Activated naive CD8-positive, alpha-beta T cell treated with anti-CD3 and anti-CD28 coated beads for 36 hours (primary cell): ENCODE measurements around the gene MS4A15. TPM values are rescaled to one million over a fixed set of nuclear protein-coding genes. Genes with fewer than 3 reads are reported as not detected.

Experiments used
- DNase-seq: peaks from one replicate; pipeline ENCODE4 v3.0.0; 2021
- H3K27ac Mint-ChIP-seq: one replicate; pipeline ENCODE4 v1.8.0; 2022; ENCODE audit warnings: mild to moderate bottlenecking, moderate library complexity, mixed read lengths
- H3K27me3 Mint-ChIP-seq: one replicate; pipeline ENCODE4 v1.8.0; 2022; ENCODE audit warnings: mild to moderate bottlenecking, mixed read lengths
- H3K36me3 Mint-ChIP-seq: one replicate; pipeline ENCODE4 v1.8.0; 2021; ENCODE audit warnings: mild to moderate bottlenecking, mixed read lengths
- H3K4me1 Mint-ChIP-seq: one replicate; pipeline ENCODE4 v1.8.0; 2021; ENCODE audit warnings: mixed read lengths
- H3K4me3 Mint-ChIP-seq: one replicate; pipeline ENCODE4 v1.8.0; 2022; ENCODE audit warnings: mild to moderate bottlenecking, moderate library complexity, mixed read lengths
- H3K9me3 Mint-ChIP-seq: one replicate; pipeline ENCODE4 v1.8.0; 2022; ENCODE audit warnings: mixed read lengths
- total RNA-seq, 2 experiments: library from RNA; stranded (reverse); gene quantifications; one replicate each; pipeline ENCODE4 v1.2.3, GENCODE V29; 2021

MS4A15 gene
- total RNA-seq, 2 experiments from 2014 or later = not detected

DNA sequence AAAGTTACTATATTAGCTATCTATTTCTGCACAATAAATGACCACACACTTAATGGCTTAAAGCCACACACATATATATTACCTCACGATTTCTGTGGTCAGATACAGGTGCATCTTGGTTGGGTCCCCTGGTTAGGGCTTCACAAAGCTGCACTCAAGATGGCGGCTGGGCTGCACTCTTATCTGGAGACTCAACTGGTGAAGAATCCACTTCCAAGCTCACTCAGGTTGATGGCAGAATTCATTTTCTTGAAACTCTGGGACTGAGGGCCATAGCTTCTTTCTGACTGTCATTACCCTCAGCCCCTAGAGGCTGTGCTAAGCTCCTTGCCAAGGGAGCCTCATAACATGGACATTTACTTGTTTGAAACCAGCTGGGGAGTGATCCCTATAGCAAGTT lies 23.4 kb downstream of the MS4A15 start:
- no peaks in the 10 kb centered on the region for H3K9me3 Mint-ChIP-seq
- H3K36me3 Mint-ChIP-seq = no peaks in the 10 kb centered on the region
- H3K27ac Mint-ChIP-seq = no peak overlapping the region
- no peaks in the 10 kb centered on the region for H3K27me3 Mint-ChIP-seq
- no peak overlapping the region for H3K4me3 Mint-ChIP-seq
- DNase-seq = no peak
- peaks cover 3% of the 10 kb centered on the region for H3K4me1 Mint-ChIP-seq

- no peaks in the 10 kb centered on the region for H3K4me1 Mint-ChIP-seq
- no peaks in the 10 kb centered on the region for H3K9me3 Mint-ChIP-seq
- H3K27me3 Mint-ChIP-seq = no peaks in the 10 kb centered on the region
- no peak overlapping the region for H3K27ac Mint-ChIP-seq
- DNase-seq = no peak
- no peaks in the 10 kb centered on the region for H3K36me3 Mint-ChIP-seq
- no peak overlapping the region for H3K4me3 Mint-ChIP-seq
Measured at GRCh38 chr11:60780774-60781173, 24.1 kb downstream of the MS4A15 start.

- no peak for DNase-seq
- no peaks in the 10 kb centered on the region for H3K9me3 Mint-ChIP-seq
- H3K36me3 Mint-ChIP-seq = no peaks in the 10 kb centered on the region
- no peaks in the 10 kb centered on the region for H3K27me3 Mint-ChIP-seq
- H3K27ac Mint-ChIP-seq = no peak overlapping the region
- H3K4me3 Mint-ChIP-seq = no peak overlapping the region
- no peaks in the 10 kb centered on the region for H3K4me1 Mint-ChIP-seq
Measured at GRCh38 chr11:60781286-60781980, 24.8 kb downstream of the MS4A15 start.

GRCh38 chr11:60781981-60782316 lies 25.3 kb downstream of the MS4A15 start:
- Mint-ChIP-seq H3K36me3 (no peaks in the 10 kb centered on the region), H3K4me3 (no peak overlapping the region), H3K4me1 (no peaks in the 10 kb centered on the region), H3K27ac (no peak overlapping the region), H3K27me3 (no peaks in the 10 kb centered on the region), H3K9me3 (no peaks in the 10 kb centered on the region)
- DNase-seq = no peak

- no peak overlapping the region for H3K4me3 Mint-ChIP-seq
- no peak overlapping the region for H3K27ac Mint-ChIP-seq
- no peak for DNase-seq
- no peaks in the 10 kb centered on the region for H3K4me1 Mint-ChIP-seq
- H3K9me3 Mint-ChIP-seq = no peaks in the 10 kb centered on the region
- H3K36me3 Mint-ChIP-seq = no peaks in the 10 kb centered on the region
- no peaks in the 10 kb centered on the region for H3K27me3 Mint-ChIP-seq
Measured at GRCh38 chr11:60782393-60783140, 25.9 kb downstream of the MS4A15 start.

DNA sequence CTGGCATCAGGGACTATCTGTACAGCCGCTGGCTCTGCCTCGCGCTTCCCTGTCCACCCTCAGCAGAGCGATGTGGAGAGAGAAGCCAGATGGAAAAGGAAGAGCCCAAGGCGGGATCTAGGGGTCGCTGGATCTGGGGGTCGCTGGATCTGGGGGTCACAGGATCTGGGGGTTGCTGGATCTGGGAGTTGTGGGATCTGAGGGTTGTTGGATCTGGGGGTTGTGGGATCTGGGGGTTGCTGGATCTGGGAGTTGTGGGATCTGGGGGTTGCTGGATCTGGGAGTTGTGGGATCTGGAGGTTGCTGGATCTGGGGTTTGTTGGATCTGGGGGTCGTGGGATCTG lies 26.4 kb downstream of the MS4A15 start:
- Mint-ChIP-seq H3K4me1 (no peaks in the 10 kb centered on the region), H3K4me3 (no peak overlapping the region), H3K36me3 (no peaks in the 10 kb centered on the region), H3K27me3 (no peaks in the 10 kb centered on the region), H3K9me3 (no peaks in the 10 kb centered on the region), H3K27ac (no peak overlapping the region)
- no peak for DNase-seq

GRCh38 chr11:60783911-60784310 lies 27.2 kb downstream of the MS4A15 start:
- Mint-ChIP-seq H3K27me3 (no peaks in the 10 kb centered on the region), H3K36me3 (no peaks in the 10 kb centered on the region), H3K9me3 (no peaks in the 10 kb centered on the region), H3K4me3 (no peak overlapping the region), H3K27ac (no peak overlapping the region), H3K4me1 (no peaks in the 10 kb centered on the region)
- DNase-seq = no peak

DNA sequence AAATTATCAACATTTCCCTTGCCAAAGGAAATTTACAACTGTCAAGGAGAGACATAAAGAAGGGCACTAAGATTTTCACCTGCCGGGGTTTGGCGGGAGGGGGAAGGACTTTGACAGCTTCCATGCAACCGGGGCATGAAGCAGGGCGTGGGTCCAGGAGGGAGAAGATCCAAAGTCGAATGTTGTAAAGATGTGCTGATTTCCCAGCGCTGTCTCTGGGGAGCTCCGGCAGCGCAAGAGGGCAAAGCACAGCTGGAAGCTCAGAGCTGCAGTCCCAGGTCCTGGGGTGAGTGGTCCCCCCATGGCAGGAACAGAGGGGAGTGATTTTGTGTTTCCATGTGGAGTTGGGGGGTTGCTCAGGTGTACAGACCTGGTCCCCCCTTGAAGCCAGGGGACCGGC lies 28.5 kb downstream of the MS4A15 start, which contains the start of gene MS4A10:
Gene MS4A10 (plus strand): TSS at position 198 of the 400 bp plus-strand sequence. CDS start 5,003 bp downstream, outside the sequence.
- H3K4me1 Mint-ChIP-seq = no peaks in the 10 kb centered on the region
- no peak within 1 kb of the TSS for H3K4me3 Mint-ChIP-seq
- no peak within 1 kb of the TSS for H3K27ac Mint-ChIP-seq
- DNase-seq = no peak
- no peaks in the 10 kb centered on the region for H3K27me3 Mint-ChIP-seq
- H3K36me3 Mint-ChIP-seq = no peaks in the 10 kb centered on the region
- H3K9me3 Mint-ChIP-seq = no peaks in the 10 kb centered on the region

- Mint-ChIP-seq H3K27me3 (no peaks in the 10 kb centered on the region), H3K27ac (no peak overlapping the region), H3K9me3 (no peaks in the 10 kb centered on the region), H3K4me3 (no peak overlapping the region), H3K36me3 (no peaks in the 10 kb centered on the region), H3K4me1 (no peaks in the 10 kb centered on the region)
- no peak for DNase-seq
Measured at GRCh38 chr11:60785806-60786361, 29.2 kb downstream of the MS4A15 start.

DNA sequence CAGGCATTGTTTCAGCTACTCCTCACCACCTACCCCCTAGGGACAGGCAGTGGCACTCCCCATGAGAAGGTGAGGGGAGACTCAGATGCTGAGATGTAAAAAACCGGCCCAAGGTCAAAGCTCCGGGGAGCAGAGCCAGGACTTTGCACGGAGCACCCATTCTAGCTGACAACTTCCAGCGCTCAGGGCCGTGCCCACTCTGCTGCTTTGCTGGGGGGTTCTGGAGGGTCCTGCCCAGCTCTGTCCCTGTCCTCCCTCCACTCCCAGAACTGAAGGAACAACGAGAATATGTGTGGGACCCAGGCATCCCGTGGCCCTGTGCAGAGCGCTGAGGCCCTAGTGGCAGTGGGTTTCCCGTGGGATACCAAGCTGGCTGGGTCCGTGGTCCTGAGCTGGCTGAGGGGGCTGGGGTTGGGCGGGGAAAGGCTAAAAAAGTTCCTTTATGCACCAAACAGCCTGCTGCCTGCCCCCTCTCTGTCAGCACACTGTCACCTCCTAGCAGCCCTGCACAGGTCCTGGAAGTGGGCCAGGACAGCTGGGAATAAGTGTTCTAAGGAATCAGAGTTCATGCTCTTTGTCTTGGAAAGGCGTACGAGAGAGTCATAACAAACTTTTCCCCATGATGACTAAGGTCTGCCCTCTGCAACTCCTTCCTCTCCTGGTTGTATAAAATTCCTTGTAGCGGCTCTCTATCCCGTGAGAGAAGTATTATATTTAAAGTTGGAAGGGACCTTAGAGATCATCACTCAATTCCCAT lies 30.3 kb downstream of the MS4A15 start:
- no peak overlapping the region for H3K4me3 Mint-ChIP-seq
- no peaks in the 10 kb centered on the region for H3K27me3 Mint-ChIP-seq
- no peaks in the 10 kb centered on the region for H3K9me3 Mint-ChIP-seq
- H3K4me1 Mint-ChIP-seq = no peaks in the 10 kb centered on the region
- H3K36me3 Mint-ChIP-seq = no peaks in the 10 kb centered on the region
- DNase-seq = no peak
- H3K27ac Mint-ChIP-seq = no peak overlapping the region

GRCh38 chr11:60788401-60789125 lies 31.9 kb downstream of the MS4A15 start:
- H3K4me1 Mint-ChIP-seq = no peaks in the 10 kb centered on the region
- no peak for DNase-seq
- H3K36me3 Mint-ChIP-seq = no peaks in the 10 kb centered on the region
- H3K4me3 Mint-ChIP-seq = no peak overlapping the region
- H3K9me3 Mint-ChIP-seq = no peaks in the 10 kb centered on the region
- no peaks in the 10 kb centered on the region for H3K27me3 Mint-ChIP-seq
- no peak overlapping the region for H3K27ac Mint-ChIP-seq

DNA sequence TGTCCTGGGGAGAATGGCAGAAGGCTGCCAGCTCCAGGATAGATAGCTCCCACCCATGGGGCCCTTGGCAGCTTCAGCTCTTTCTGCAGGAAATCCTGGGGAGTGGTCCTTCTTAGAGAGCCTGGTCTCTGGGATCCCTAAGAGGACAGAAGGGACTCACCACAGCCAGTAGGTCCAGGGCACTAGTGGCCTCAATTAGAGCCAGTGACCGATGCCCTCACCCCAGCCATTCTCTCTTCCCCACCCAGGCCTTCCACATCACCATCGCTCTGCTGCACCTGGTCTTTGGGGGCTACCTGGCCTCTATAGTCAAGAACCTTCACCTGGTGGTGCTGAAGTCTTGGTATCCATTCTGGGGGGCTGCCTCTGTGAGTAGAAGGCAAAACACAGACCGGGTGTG lies 34.1 kb downstream of the MS4A15 start:
- DNase-seq = no peak
- Mint-ChIP-seq H3K27ac (no peak overlapping the region), H3K9me3 (no peaks in the 10 kb centered on the region), H3K36me3 (no peaks in the 10 kb centered on the region), H3K27me3 (no peaks in the 10 kb centered on the region), H3K4me3 (no peak overlapping the region), H3K4me1 (no peaks in the 10 kb centered on the region)

DNA sequence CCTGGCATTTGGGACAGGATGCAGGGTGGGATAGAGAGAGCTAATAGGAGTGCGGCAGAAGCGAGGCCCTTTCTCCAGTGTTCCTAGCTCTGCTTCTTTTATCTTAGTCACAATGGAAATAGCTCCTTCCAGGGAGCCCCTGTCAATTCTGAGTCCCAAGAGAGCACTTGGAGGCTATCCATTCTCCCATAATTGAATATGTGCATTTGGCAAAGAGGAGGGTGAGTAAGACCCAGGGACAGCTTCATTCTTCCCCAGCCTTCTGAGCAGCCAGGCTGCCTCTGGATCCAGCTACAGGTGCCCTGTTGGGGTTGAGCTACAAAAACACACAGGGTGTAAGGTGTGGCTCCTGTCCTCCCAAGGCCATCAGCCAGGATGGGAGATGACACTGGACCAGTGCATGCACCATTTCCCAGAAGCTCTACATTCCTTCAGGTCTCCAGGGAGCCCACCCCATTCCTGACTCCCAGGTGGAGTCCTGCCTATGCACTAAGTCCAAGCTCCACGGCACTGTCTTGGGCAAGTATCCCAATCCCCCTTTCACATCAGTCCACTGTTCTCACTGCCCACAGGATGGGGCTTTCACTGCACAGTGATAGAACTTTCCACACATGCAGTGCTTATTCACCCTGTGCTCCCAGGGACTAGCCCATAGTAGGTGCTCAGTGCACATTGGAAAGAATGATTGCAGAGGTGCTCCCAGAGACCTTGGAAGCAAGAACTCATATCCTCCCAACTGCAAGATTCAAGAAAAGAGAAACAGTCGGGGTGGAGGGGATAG lies 34.7 kb downstream of the MS4A15 start:
- H3K4me3 Mint-ChIP-seq = no peak overlapping the region
- no peaks in the 10 kb centered on the region for H3K4me1 Mint-ChIP-seq
- DNase-seq = no peak
- H3K27me3 Mint-ChIP-seq = no peaks in the 10 kb centered on the region
- H3K36me3 Mint-ChIP-seq = no peaks in the 10 kb centered on the region
- H3K27ac Mint-ChIP-seq = no peak overlapping the region
- no peaks in the 10 kb centered on the region for H3K9me3 Mint-ChIP-seq

GRCh38 chr11:60792521-60792920 lies 35.9 kb downstream of the MS4A15 start:
- Mint-ChIP-seq H3K36me3 (no peaks in the 10 kb centered on the region), H3K4me3 (no peak overlapping the region), H3K27me3 (no peaks in the 10 kb centered on the region), H3K27ac (no peak overlapping the region), H3K4me1 (no peaks in the 10 kb centered on the region), H3K9me3 (no peaks in the 10 kb centered on the region)
- no peak for DNase-seq
